Peyer's patch (tissue), 4 donors: ENCODE measurements around the gene SZRD1. TPM values are rescaled to one million over a fixed set of nuclear protein-coding genes. Genes with fewer than 3 reads are reported as not detected.

Source experiments
- DNase-seq, 3 donors: peaks; one replicate each; pipeline ENCODE4 v3.0.0-alpha.2; 2017 to 2019
- H3K27ac ChIP-seq, 4 donors: fragments of 200-600 bp; sonication (generic); one replicate each; pipeline ENCODE4 v1.5.1; 2016 to 2019
- H3K27me3 ChIP-seq, 2 donors: fragments of 200-600 bp; sonication (generic); one replicate each; pipeline ENCODE4 v1.5.1; 2019
- H3K36me3 ChIP-seq, 3 donors: fragments of 200-600 bp; sonication (generic); one replicate each; pipeline ENCODE4 v1.5.1; 2016 to 2019
- H3K4me1 ChIP-seq, 4 donors: fragments of 200-600 bp; sonication (generic); one replicate each; pipeline ENCODE4 v1.5.1; 2016 to 2019
- H3K4me3 ChIP-seq, 4 donors: fragments of 200-600 bp; sonication (generic); 1 replicate in 3 of 4; 2 replicates in 1 of 4; pipeline ENCODE4 v1.5.1; 2016 to 2019; ENCODE audit warnings: mild to moderate bottlenecking in 1 of 4
- H3K9me3 ChIP-seq, 4 donors: fragments of 200-600 bp; sonication (generic); one replicate each; pipeline ENCODE4 v1.5.1; 2016 to 2019; ENCODE audit warnings: mild to moderate bottlenecking in 1 of 4
- POLR2A ChIP-seq, 2 donors: fragments of 450-650 bp; IDR thresholded peaks; one replicate each; pipeline ENCODE4 v1.5.1; 2017; ENCODE audit warnings: antibody characterized with exemption in 2 of 2, mild to moderate bottlenecking in 2 of 2, moderate library complexity in 2 of 2
- total RNA-seq, 4 donors: library from RNA; depleted of rRNA; stranded (reverse); fragments of >200 nt; gene quantifications; one replicate each; pipeline ENCODE4 v1.1.0, GENCODE V29; 2016
- TF ChIP-seq, protein P1 (sequence below), 6 experiments: fragments of 450-650 bp in 4 of 6; fragments of 200-600 bp in 2 of 6; sonication (generic) in 1 of 6; IDR thresholded peaks; one replicate each; pipeline ENCODE4 v1.5.1; 2017 to 2019; ENCODE audit warnings: antibody characterized with exemption in 6 of 6, mild to moderate bottlenecking in 3 of 6, moderate library complexity in 1 of 6

SZRD1 gene
- total RNA-seq, 4 donors from 2014 or later: 52.0 to 59.5 (median 57.4) TPM

- TF ChIP-seq, protein P1, sequence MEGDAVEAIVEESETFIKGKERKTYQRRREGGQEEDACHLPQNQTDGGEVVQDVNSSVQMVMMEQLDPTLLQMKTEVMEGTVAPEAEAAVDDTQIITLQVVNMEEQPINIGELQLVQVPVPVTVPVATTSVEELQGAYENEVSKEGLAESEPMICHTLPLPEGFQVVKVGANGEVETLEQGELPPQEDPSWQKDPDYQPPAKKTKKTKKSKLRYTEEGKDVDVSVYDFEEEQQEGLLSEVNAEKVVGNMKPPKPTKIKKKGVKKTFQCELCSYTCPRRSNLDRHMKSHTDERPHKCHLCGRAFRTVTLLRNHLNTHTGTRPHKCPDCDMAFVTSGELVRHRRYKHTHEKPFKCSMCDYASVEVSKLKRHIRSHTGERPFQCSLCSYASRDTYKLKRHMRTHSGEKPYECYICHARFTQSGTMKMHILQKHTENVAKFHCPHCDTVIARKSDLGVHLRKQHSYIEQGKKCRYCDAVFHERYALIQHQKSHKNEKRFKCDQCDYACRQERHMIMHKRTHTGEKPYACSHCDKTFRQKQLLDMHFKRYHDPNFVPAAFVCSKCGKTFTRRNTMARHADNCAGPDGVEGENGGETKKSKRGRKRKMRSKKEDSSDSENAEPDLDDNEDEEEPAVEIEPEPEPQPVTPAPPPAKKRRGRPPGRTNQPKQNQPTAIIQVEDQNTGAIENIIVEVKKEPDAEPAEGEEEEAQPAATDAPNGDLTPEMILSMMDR (IDR thresholded peaks at IDR 0.05): no peak
- no peak for TF ChIP-seq POLR2A (IDR thresholded peaks at IDR 0.05)
- Histone ChIP-seq H3K36me3 (peaks cover 0 to 51% (median 0%) of the 10 kb centered on the region in 3 donors), H3K4me1 (peaks cover 0 to under 1% (median 0%) of the 10 kb centered on the region in 4 donors), H3K27me3 (no peaks in the 10 kb centered on the region), H3K9me3 (no peaks in the 10 kb centered on the region), H3K4me3 (no peak overlapping the region), H3K27ac (no peak overlapping the region)
- no peak for DNase-seq
These were observed 31.4 kb downstream of the SZRD1 start for GRCh38 chr1:16398371-16398953.

GRCh38 chr1:16402742-16403141, 35.7 kb downstream of the SZRD1 start:
- TF ChIP-seq, protein P1 (IDR thresholded peaks at IDR 0.05): no peak
- no peak for TF ChIP-seq POLR2A (IDR thresholded peaks at IDR 0.05)
- Histone ChIP-seq H3K36me3 (peaks cover 0 to 8% (median 0%) of the 10 kb centered on the region in 3 donors), H3K9me3 (no peaks in the 10 kb centered on the region), H3K4me1 (no peaks in the 10 kb centered on the region), H3K27me3 (no peaks in the 10 kb centered on the region), H3K4me3 (no peak overlapping the region), H3K27ac (no peak overlapping the region)
- no peak for DNase-seq

- Histone ChIP-seq H3K4me3 (no peak overlapping the region), H3K27ac (no peak overlapping the region), H3K27me3 (no peaks in the 10 kb centered on the region), H3K9me3 (no peaks in the 10 kb centered on the region), H3K4me1 (no peaks in the 10 kb centered on the region), H3K36me3 (no peaks in the 10 kb centered on the region)
- TF ChIP-seq POLR2A (IDR thresholded peaks at IDR 0.05): no peak
- no peak for DNase-seq
These were observed 38.4 kb downstream of the SZRD1 start for GRCh38 chr1:16405441-16405840.

DNA sequence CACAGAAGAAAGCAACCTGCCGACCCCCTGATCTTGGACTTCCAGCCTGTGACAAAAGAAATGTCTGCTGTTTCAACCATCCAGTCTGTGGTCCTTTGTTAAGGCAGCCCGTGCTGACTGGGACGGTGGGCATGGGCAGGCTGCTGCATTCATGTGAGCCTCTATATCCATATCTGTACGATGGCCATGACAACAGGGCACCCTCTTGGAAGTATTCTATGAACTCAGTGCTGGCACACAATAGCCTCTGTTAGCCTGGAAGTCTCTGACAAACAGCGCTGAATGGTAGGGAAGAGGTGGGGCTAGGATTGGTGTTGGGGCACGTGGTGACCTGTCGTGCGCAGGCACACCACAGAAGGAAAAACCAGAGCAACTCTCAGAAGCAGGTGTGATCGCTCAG, 39.8 kb downstream of the SZRD1 start:
- TF ChIP-seq, protein P1 (IDR thresholded peaks at IDR 0.05): no peak
- TF ChIP-seq POLR2A (IDR thresholded peaks at IDR 0.05): no peak
- no peaks in the 10 kb centered on the region for H3K9me3 ChIP-seq
- H3K4me3 ChIP-seq: no peak overlapping the region
- no peaks in the 10 kb centered on the region for H3K27me3 ChIP-seq
- H3K27ac ChIP-seq: no peak overlapping the region
- no peak for DNase-seq
- H3K4me1 ChIP-seq: no peaks in the 10 kb centered on the region
- H3K36me3 ChIP-seq: no peaks in the 10 kb centered on the region

GRCh38 chr1:16409536-16410152, 42.6 kb downstream of the SZRD1 start:
- H3K27ac ChIP-seq: no peak overlapping the region
- DNase-seq: no peak
- H3K4me3 ChIP-seq: no peak overlapping the region
- no peaks in the 10 kb centered on the region for H3K4me1 ChIP-seq
- no peaks in the 10 kb centered on the region for H3K27me3 ChIP-seq
- H3K9me3 ChIP-seq: no peaks in the 10 kb centered on the region
- no peaks in the 10 kb centered on the region for H3K36me3 ChIP-seq
- no peak for TF ChIP-seq POLR2A (IDR thresholded peaks at IDR 0.05)
- TF ChIP-seq, protein P1 (IDR thresholded peaks at IDR 0.05): no peak

DNA sequence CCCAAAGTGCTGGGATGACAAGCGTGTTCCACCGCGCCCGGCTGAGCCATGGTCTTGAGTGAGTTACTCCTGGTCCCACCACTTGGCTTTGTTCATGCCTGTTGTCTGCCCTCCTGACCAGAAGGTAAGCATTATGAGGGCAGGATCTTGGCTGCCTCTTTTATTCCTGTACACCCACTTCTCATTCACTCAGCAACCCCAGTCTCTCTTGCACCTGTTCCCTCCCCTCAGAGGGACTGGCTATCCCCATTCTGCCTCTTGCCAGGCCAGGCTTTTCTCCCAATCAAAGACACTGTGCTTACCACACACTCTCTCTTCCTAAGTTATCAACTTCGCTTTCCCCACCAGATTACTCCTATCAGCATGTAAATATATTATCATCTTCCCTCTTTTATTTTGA, 43.8 kb downstream of the SZRD1 start:
- H3K4me1 ChIP-seq: no peaks in the 10 kb centered on the region
- DNase-seq: no peak
- H3K36me3 ChIP-seq: no peaks in the 10 kb centered on the region
- TF ChIP-seq, protein P1 (IDR thresholded peaks at IDR 0.05): no peak
- TF ChIP-seq POLR2A (IDR thresholded peaks at IDR 0.05): no peak
- no peak overlapping the region for H3K4me3 ChIP-seq
- no peaks in the 10 kb centered on the region for H3K27me3 ChIP-seq
- H3K9me3 ChIP-seq: no peaks in the 10 kb centered on the region
- H3K27ac ChIP-seq: no peak overlapping the region
